Hair follicular keratinocyte (primary cell): ENCODE data around the gene GABRR3. TPM values are rescaled to one million over a fixed set of nuclear protein-coding genes. Genes with fewer than 3 reads are reported as not detected.

ENCODE experiments used
- total RNA-seq: library from RNA; depleted of rRNA; stranded (reverse); fragments of >200 nt; gene quantifications from 2 replicates; pipeline ENCODE4 v1.2.3, GENCODE V29; 2015

Gene GABRR3
- total RNA-seq, result not detected in 2 replicates

GRCh38 chr3:98035208-98035607 is at the start of gene GABRR3:
TSS of gene GABRR3 (minus strand) at chr3:98035315. CDS start at chr3:98034987, 328 bp downstream.

GRCh38 chr3:97971679-97972567 is 63.2 kb downstream of the GABRR3 start, which contains the start of gene RIOX2:
TSS of gene RIOX2 (minus strand) at chr3:97972431. CDS start at chr3:97967593, 4,838 bp downstream.

Other genes starting within 250 kb of the GABRR3 start
- gene CRYBG3, start 213.3 kb downstream of the GABRR3 start, total RNA-seq, result 5.5 and 6.5 TPM in 2 replicates
- gene RIOX2, start 62.9 kb downstream of the GABRR3 start, total RNA-seq, result 34.3 and 36.6 TPM in 2 replicates
- not detected in 2 replicates for gene OR5AC2, start 51.9 kb upstream of the GABRR3 start, total RNA-seq
- not detected in 2 replicates for gene OR5H1, start 95.4 kb upstream of the GABRR3 start, total RNA-seq
- not detected in 2 replicates for gene OR5H14, start 112.2 kb upstream of the GABRR3 start, total RNA-seq
- gene OR5H15, start 131.4 kb upstream of the GABRR3 start, total RNA-seq, result not detected in 2 replicates
- not detected in 2 replicates for gene OR5H6, start 228.9 kb upstream of the GABRR3 start, total RNA-seq
- gene OR5H2, start 247.2 kb upstream of the GABRR3 start, total RNA-seq, result not detected in 2 replicates